Activated CD8-positive, alpha-beta T cell treated with anti-CD3 and anti-CD28 coated beads for 36 hours (primary cell): ENCODE results near the gene PRDM2. TPM values are rescaled to one million over a fixed set of nuclear protein-coding genes. Genes with fewer than 3 reads are reported as not detected.
A peak's percentile ranks its signal among the peaks of the same experiment; 100 is the strongest.

Source experiments
- ATAC-seq: fragments of 200-7000 bp; cut with Tn5 transposase; one replicate; pipeline ENCODE4 v1.10.0; 2021; ENCODE audit warnings: mild to moderate bottlenecking, moderate library complexity
- CTCF ChIA-PET: fragments of 350-600 bp; sonication (Branson Sonifier 250); formaldehyde crosslinking; loops from one replicate; lab custom pipeline; 2021; ENCODE audit warnings: antibody characterized with exemption; lab: Charles Lee
- POLR2A ChIA-PET: fragments of 350-600 bp; sonication (Branson Sonifier 250); formaldehyde crosslinking; loops from one replicate; lab custom pipeline; 2021; ENCODE audit warnings: antibody characterized with exemption; lab: Charles Lee
- DNase-seq: peaks from one replicate; pipeline ENCODE4 v3.0.0-alpha.2; 2020
- H3K27ac Mint-ChIP-seq: one replicate; pipeline ENCODE4 v1.8.0; 2021; ENCODE audit warnings: mild to moderate bottlenecking, mixed read lengths
- H3K27me3 Mint-ChIP-seq: one replicate; pipeline ENCODE4 v1.8.0; 2021; ENCODE audit warnings: mixed read lengths
- H3K36me3 Mint-ChIP-seq: one replicate; pipeline ENCODE4 v1.8.0; 2021; ENCODE audit warnings: low read depth, mixed read lengths
- H3K4me1 Mint-ChIP-seq: one replicate; pipeline ENCODE4 v1.8.0; 2021; ENCODE audit warnings: low read depth, mixed read lengths
- H3K4me3 Mint-ChIP-seq: one replicate; pipeline ENCODE4 v1.8.0; 2021; ENCODE audit warnings: mild to moderate bottlenecking, moderate library complexity, mixed read lengths
- H3K9me3 Mint-ChIP-seq: one replicate; pipeline ENCODE4 v1.8.0; 2021; ENCODE audit warnings: mixed read lengths
- intact Hi-C: fragments of 100-400 bp; cut with micrococcal nuclease; formaldehyde crosslinking; loops from one replicate; pipeline ENCODE4 v1.10.0; 2022
- total RNA-seq, 2 experiments: library from RNA; stranded (reverse); gene quantifications; one replicate each; pipeline ENCODE4 v1.2.3, GENCODE V29; 2021
- TF ChIP-seq, protein P1 (sequence below): fragments of 200-600 bp; IDR thresholded peaks from one replicate; pipeline ENCODE4 v1.8.0; 2022; ENCODE audit warnings: antibody characterized with exemption, mild to moderate bottlenecking

Gene PRDM2
- total RNA-seq, 2 experiments from 2014 or later: 41.2 to 43.6 TPM

DNA sequence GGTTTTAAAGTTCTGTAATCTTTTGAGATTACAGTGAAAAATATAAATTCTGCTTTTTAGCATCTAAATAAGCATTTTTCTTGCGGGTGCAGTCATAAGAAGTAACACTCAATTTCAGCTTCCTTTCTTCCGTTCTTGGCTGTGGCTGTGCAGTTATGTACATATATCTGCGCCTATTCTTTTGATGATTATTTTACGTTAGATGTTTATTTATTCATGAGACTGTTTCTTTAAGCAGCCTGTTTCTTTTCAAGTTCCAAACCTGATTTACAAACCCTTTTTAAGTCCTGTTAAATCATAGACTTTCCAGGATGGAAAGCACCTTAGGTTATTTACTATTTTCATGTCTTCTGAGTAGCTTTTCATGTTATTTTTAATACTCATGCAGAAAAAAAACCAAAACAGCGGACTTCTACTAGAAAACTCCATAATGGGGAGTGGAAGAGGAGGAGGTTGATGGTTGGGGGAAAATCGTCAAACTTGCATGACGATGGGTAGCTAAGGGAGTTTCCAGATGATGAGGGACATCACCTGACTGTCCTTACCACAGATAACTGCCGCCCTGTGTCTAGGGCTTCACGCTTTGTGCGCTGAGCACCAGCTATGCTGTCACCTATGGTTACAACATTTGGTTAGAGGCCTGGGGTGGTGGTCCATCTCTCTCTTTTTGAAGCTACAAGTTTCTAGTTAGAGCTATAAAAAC, 2.6 kb downstream of the PRDM2 start:
- Mint-ChIP-seq H3K27ac (peak overlapping the region; percentile 91), H3K9me3 (peaks cover 8% of the 10 kb centered on the region), H3K27me3 (no peaks in the 10 kb centered on the region), H3K36me3 (peaks cover 34% of the 10 kb centered on the region), H3K4me3 (peak overlapping the region; percentile 95), H3K4me1 (peaks cover 57% of the 10 kb centered on the region)
- CTCF ChIA-PET: interaction anchor here (0.7 to 1.6 kb wide), 8 partner anchors 9 to 91 kb away, joined by 3 to 14 read pairs (median 3); no protein-coding TSS in a partner anchor
- POLR2A ChIA-PET: interaction anchor here (1.0 to 2.0 kb wide), 5 partner anchors 24 to 70 kb away, joined by 3 to 12 read pairs (median 3); no protein-coding TSS in a partner anchor
- intact Hi-C loops: loop anchor here (2.0 to 10.0 kb wide), 2 partner anchors 28 to 52 kb away; no protein-coding TSS in a partner anchor
- DNase-seq (peak; percentile 83), ATAC-seq (peak; percentile 84)
- TF ChIP-seq, protein P1, sequence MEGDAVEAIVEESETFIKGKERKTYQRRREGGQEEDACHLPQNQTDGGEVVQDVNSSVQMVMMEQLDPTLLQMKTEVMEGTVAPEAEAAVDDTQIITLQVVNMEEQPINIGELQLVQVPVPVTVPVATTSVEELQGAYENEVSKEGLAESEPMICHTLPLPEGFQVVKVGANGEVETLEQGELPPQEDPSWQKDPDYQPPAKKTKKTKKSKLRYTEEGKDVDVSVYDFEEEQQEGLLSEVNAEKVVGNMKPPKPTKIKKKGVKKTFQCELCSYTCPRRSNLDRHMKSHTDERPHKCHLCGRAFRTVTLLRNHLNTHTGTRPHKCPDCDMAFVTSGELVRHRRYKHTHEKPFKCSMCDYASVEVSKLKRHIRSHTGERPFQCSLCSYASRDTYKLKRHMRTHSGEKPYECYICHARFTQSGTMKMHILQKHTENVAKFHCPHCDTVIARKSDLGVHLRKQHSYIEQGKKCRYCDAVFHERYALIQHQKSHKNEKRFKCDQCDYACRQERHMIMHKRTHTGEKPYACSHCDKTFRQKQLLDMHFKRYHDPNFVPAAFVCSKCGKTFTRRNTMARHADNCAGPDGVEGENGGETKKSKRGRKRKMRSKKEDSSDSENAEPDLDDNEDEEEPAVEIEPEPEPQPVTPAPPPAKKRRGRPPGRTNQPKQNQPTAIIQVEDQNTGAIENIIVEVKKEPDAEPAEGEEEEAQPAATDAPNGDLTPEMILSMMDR: no peak

DNA sequence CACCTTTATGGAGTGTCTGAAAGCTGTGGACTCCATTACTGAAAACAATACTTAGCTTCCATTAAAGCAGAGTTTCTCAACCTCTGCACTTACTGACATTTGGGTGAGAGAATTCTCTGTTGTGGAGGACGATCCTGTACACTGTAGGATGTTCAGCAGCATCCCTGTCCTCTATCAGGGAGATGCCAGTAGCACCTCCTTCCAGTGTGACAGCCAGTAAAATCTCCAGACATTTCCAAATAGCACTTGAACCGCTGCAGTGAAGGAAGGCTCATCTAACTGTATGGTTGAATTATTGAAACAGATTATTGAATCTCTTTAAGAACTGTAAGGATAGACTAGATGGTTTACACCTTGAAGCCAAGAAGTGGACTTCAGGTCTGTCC, 3.1 kb downstream of the PRDM2 start:
- Mint-ChIP-seq H3K4me1 (peaks cover 62% of the 10 kb centered on the region), H3K27me3 (no peaks in the 10 kb centered on the region), H3K27ac (peak overlapping the region; percentile 91), H3K4me3 (peak overlapping the region; percentile 95), H3K36me3 (peaks cover 30% of the 10 kb centered on the region), H3K9me3 (peaks cover 4% of the 10 kb centered on the region)
- ATAC-seq (no peak), DNase-seq (no peak)
- intact Hi-C loops: loop anchor here (2.0 to 10.0 kb wide), 2 partner anchors 28 to 52 kb away; no protein-coding TSS in a partner anchor
- POLR2A ChIA-PET: interaction anchor here (1.0 to 2.0 kb wide), 5 partner anchors 23 to 70 kb away, joined by 3 to 12 read pairs (median 3); no protein-coding TSS in a partner anchor
- CTCF ChIA-PET: interaction anchor here (0.7 to 1.6 kb wide), 7 partner anchors 10 to 61 kb away, joined by 3 to 14 read pairs (median 3); no protein-coding TSS in a partner anchor
- TF ChIP-seq, protein P1: no peak

DNA sequence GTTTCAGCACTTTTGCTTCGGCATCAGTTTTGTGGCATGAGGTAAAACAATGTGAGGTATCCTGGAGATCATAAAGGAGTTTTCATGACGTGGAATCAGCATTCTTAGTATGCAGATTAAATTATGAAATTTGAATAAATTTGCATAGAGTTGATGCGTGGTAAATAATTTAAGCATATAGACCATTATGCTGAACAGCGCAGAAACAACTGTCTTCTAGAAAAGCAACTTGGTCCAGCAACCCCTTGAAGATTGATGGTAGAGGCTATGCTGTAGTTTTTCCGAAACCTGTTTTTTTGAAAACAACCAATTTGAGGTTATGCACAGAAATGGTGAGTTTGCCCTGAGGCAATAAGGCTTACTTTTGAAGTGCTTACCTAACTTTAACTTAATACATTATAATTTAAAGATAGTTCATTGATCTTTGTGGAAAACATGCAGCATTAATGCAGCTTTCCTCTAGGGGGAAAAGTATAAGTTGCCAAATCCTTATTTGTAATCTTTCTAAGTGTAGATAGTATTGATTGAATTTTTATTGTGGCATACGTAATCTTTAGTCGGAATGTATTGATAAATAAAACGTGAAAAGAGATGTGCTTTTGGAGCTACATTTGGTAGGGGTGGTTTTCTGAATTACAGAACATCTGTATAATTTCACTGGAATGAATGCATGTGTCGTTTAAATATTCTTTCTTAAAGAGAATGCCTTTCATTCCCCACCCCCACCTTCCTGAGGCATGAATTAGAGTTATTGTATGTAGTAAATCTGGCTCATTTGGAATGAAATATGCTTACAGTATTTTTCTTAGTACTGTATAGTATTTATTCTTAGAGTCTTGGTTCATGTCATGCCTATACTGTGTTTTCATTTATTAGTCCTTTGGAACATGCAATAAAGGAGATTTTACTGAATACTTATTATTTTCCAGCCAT, 3.8 kb downstream of the PRDM2 start:
- DNase-seq (no peak), ATAC-seq (no peak)
- Mint-ChIP-seq H3K4me3 (peak overlapping the region; percentile 95), H3K27me3 (no peaks in the 10 kb centered on the region), H3K4me1 (peaks cover 69% of the 10 kb centered on the region), H3K36me3 (peaks cover 30% of the 10 kb centered on the region), H3K9me3 (peaks cover 3% of the 10 kb centered on the region), H3K27ac (peak overlapping the region; percentile 91)
- ChIA-PET POLR2A (interaction anchor here (0.7 to 2.0 kb wide), 3 partner anchors 22 to 28 kb away, joined by 3 to 12 read pairs (median 5); no protein-coding TSS in a partner anchor), CTCF (interaction anchor here (1.2 to 1.9 kb wide), 9 partner anchors 9 to 46 kb away, joined by 3 to 16 read pairs (median 6); no protein-coding TSS in a partner anchor)
- TF ChIP-seq, protein P1: peak; percentile 26
- intact Hi-C loops: loop anchor here (2.0 to 10.0 kb wide), 2 partner anchors 27 to 51 kb away; no protein-coding TSS in a partner anchor

DNA sequence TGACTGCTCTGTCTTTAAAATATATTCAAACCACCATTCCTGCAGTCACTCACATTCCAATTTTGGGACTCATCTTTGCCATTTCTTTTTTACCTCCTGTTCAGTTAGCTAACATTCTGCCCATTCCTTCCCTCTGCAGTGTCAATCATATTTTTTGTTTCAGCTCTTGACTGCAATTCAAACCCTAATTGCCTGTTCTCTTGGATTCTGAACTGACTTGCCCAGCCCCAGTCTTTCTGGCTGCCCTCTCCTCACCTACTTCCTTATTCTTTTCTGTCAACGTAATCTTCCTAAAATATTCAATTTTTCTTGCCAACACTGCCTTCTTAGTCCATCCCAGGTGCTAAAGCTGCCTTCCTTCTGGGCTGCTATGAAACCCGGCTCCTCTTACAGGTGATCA, 6.1 kb downstream of the PRDM2 start:
- Mint-ChIP-seq H3K9me3 (no peaks in the 10 kb centered on the region), H3K27ac (peak overlapping the region; percentile 17), H3K27me3 (no peaks in the 10 kb centered on the region), H3K36me3 (peaks cover 22% of the 10 kb centered on the region), H3K4me3 (no peak overlapping the region), H3K4me1 (peaks cover 72% of the 10 kb centered on the region)
- no peak for DNase-seq
- no peak for ATAC-seq
- intact Hi-C loops: loop anchor here (10.0 kb wide), 1 partner anchor 49 kb away; no protein-coding TSS in a partner anchor
- TF ChIP-seq, protein P1: no peak
- CTCF ChIA-PET: interaction anchor here (0.7 to 1.9 kb wide), 3 partner anchors 9 to 20 kb away, joined by 3 to 10 read pairs (median 4); no protein-coding TSS in a partner anchor
- POLR2A ChIA-PET: interaction anchor here (0.6 to 1.3 kb wide), 4 partner anchors 9 to 98 kb away, joined by 3 to 4 read pairs (median 3); no protein-coding TSS in a partner anchor
